IPS-18a (cell line): ENCODE results near the gene BORCS5.

ENCODE experiments used
- H3K27ac ChIP-seq: one replicate; pipeline ENCODE4 v1.5.1; 2013; ENCODE audit warnings: low read length
- H3K27me3 ChIP-seq: one replicate; pipeline ENCODE4 v1.6.1; 2013; ENCODE audit warnings: mild to moderate bottlenecking, low read length; ENCODE audit not compliant: control insufficient read depth, insufficient read depth
- H3K36me3 ChIP-seq: one replicate; pipeline ENCODE4 v1.6.1; 2013; ENCODE audit warnings: low read depth, low read length; ENCODE audit not compliant: control insufficient read depth
- H3K4me1 ChIP-seq: one replicate; pipeline ENCODE4 v1.6.1; 2013; ENCODE audit warnings: low read depth, low read length; ENCODE audit not compliant: control insufficient read depth
- H3K4me3 ChIP-seq: one replicate; pipeline ENCODE4 v1.5.1; 2013; ENCODE audit warnings: low read length
- H3K9ac ChIP-seq: one replicate; pipeline ENCODE4 v1.6.1; 2013; ENCODE audit warnings: mild to moderate bottlenecking, low read length, moderate library complexity
- H3K9me3 ChIP-seq: one replicate; pipeline ENCODE4 v1.6.1; 2013; ENCODE audit warnings: low read depth, low read length; ENCODE audit not compliant: control insufficient read depth

Gene BORCS5

GRCh38 chr12:12425616-12426015 is 68.7 kb downstream of the BORCS5 start:
- no peaks in the 10 kb centered on the region for H3K36me3 ChIP-seq
- H3K27ac ChIP-seq = no peak overlapping the region
- no peaks in the 10 kb centered on the region for H3K4me1 ChIP-seq
- no peak overlapping the region for H3K4me3 ChIP-seq
- peaks cover 3% of the 10 kb centered on the region for H3K9me3 ChIP-seq
- H3K27me3 ChIP-seq = no peaks in the 10 kb centered on the region
- H3K9ac ChIP-seq = no peak overlapping the region

DNA sequence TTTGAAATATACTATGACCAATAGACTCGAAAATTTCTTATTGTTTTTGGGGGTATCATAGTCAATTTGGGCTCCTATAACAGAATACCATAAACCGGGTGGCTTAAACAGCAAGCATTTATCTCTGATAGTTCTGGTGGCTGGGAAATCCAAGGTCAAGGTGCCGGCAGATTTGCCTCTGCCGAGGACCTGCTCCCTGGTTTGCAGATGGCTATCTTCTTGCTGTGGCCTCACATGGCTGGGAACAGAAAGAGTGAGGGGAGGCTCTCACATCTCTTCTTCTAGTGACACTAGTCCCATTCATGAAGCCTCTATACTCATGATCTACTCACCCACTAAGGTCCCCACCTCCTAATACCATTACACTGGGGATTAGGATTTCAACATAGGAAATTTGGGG is 70.7 kb downstream of the BORCS5 start:
- Histone ChIP-seq H3K27me3 (no peaks in the 10 kb centered on the region), H3K27ac (no peak overlapping the region), H3K36me3 (no peaks in the 10 kb centered on the region), H3K9ac (no peak overlapping the region), H3K4me3 (no peak overlapping the region), H3K4me1 (no peaks in the 10 kb centered on the region), H3K9me3 (peaks cover 3% of the 10 kb centered on the region)

- H3K36me3 ChIP-seq = no peaks in the 10 kb centered on the region
- no peak overlapping the region for H3K9ac ChIP-seq
- no peak overlapping the region for H3K27ac ChIP-seq
- no peaks in the 10 kb centered on the region for H3K27me3 ChIP-seq
- H3K4me1 ChIP-seq = no peaks in the 10 kb centered on the region
- H3K4me3 ChIP-seq = no peak overlapping the region
- peaks cover 3% of the 10 kb centered on the region for H3K9me3 ChIP-seq
These were observed 71.2 kb downstream of the BORCS5 start for GRCh38 chr12:12428047-12428446.

GRCh38 chr12:12428961-12429657 is 72.2 kb downstream of the BORCS5 start:
- Histone ChIP-seq H3K27me3 (no peaks in the 10 kb centered on the region), H3K27ac (no peak overlapping the region), H3K9ac (no peak overlapping the region), H3K4me1 (no peaks in the 10 kb centered on the region), H3K9me3 (no peaks in the 10 kb centered on the region), H3K4me3 (no peak overlapping the region), H3K36me3 (no peaks in the 10 kb centered on the region)

GRCh38 chr12:12432364-12432763 is 75.5 kb downstream of the BORCS5 start:
- no peaks in the 10 kb centered on the region for H3K36me3 ChIP-seq
- no peak overlapping the region for H3K9ac ChIP-seq
- H3K27ac ChIP-seq = no peak overlapping the region
- no peaks in the 10 kb centered on the region for H3K27me3 ChIP-seq
- no peaks in the 10 kb centered on the region for H3K4me1 ChIP-seq
- no peaks in the 10 kb centered on the region for H3K9me3 ChIP-seq
- H3K4me3 ChIP-seq = no peak overlapping the region

DNA sequence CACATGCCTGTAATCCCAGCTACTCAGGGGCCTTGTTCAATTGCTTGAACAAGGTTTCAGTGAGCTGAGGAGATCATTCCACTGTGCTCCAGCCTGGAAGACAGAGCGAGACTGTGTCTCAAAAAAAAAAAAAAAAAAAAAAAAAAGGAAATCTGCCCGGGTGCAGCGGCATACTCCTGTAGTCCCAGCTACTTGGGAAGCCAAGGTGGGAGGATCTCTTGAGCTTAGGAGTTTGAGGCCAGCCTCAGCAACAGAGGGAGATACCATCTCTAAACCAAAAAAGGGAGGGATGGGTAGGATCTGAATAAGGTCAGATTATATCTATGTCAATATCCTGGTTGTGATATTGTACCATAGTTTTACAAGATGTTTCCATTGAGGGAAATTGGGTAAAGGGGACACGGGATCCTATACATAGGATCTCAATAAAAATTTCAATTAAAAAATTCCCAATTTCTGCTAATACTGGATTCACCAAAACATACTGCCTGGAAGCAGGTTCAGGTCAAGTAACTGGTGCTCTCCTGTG is 76.4 kb downstream of the BORCS5 start:
- H3K27me3 ChIP-seq = no peaks in the 10 kb centered on the region
- H3K4me3 ChIP-seq = no peak overlapping the region
- no peak overlapping the region for H3K27ac ChIP-seq
- H3K4me1 ChIP-seq = no peaks in the 10 kb centered on the region
- H3K9me3 ChIP-seq = no peaks in the 10 kb centered on the region
- H3K36me3 ChIP-seq = no peaks in the 10 kb centered on the region
- H3K9ac ChIP-seq = no peak overlapping the region

DNA sequence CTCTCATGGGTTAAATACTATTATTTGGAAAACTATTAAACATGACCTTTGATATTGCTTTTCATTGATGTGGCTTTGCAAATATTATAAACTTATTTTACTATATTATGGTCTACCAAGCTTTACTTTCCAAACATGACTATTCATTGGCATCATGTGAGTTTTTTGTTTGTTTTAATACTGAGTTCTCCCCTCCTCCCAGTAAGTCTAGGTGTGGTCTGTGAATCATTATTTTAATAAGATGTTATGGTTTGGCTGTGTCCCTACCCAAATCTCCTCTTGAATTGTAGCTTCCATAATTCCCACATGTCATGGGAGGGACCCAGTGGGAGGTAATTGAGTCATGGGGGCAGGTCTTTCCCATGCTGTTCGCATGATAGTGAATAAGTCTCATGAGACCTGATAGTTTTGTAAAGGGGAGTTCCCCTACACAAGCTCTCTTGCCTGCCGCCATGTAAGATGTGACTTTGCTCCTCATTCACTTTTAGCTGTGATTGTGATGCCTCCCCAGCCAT is 80.0 kb downstream of the BORCS5 start:
- Histone ChIP-seq H3K4me3 (no peak overlapping the region), H3K9me3 (no peaks in the 10 kb centered on the region), H3K27ac (no peak overlapping the region), H3K4me1 (no peaks in the 10 kb centered on the region), H3K36me3 (no peaks in the 10 kb centered on the region), H3K27me3 (no peaks in the 10 kb centered on the region), H3K9ac (no peak overlapping the region)

DNA sequence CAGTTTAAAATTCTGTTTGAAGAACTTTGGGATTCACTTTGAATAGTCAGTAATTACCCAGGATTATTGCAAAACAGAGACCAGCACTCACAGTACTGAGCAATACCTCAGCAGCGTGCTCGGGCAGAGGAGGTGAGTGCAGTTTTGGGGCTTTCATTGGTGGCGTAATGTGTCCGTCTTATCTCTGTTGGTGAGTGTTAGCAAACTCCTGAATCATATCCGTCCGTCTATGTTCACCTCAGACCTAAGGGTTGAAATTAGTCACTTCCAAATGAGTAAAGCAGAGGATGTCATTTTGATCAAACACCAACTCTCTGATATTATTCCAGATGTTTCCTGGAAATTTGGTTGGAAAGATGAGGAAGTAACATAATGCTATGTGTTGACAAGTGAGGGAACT is 82.8 kb downstream of the BORCS5 start:
- Histone ChIP-seq H3K27me3 (no peaks in the 10 kb centered on the region), H3K36me3 (no peaks in the 10 kb centered on the region), H3K4me1 (no peaks in the 10 kb centered on the region), H3K9ac (no peak overlapping the region), H3K9me3 (no peaks in the 10 kb centered on the region), H3K27ac (no peak overlapping the region), H3K4me3 (no peak overlapping the region)

DNA sequence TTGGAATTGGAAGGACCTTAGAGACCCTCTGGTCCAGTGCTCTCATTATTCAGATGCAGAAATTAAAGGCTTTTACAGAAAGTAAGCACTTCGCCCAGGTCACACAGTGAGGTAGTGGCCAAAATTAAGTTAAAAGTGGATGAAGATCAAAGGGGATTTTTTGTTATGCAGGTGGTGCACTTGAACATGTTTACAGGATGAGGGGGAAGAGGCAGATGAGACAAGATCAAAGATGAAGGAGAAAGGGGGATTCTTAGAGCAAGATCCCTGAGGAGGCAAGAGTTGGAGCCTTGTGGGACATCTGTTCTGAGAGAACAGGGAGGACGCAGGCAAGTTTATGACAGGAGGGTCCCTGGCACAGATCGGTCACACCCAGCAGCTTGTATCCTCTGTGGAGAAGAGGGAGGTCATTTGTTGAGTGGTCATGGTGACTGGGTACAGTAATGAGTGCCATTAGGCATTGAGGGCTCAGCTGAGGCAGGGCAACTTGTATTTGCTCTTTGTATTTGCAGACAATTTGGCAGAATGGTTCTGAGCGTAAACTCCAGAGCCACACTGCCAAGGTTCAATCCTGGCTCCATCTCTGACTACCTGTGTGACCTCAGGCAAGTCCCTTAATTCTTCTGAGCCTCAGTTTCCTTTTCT is 84.0 kb downstream of the BORCS5 start:
- Histone ChIP-seq H3K4me1 (no peaks in the 10 kb centered on the region), H3K9me3 (no peaks in the 10 kb centered on the region), H3K27ac (no peak overlapping the region), H3K9ac (no peak overlapping the region), H3K27me3 (no peaks in the 10 kb centered on the region), H3K36me3 (no peaks in the 10 kb centered on the region), H3K4me3 (no peak overlapping the region)

GRCh38 chr12:12441429-12441807 is 84.5 kb downstream of the BORCS5 start:
- Histone ChIP-seq H3K9me3 (no peaks in the 10 kb centered on the region), H3K4me3 (no peak overlapping the region), H3K4me1 (no peaks in the 10 kb centered on the region), H3K36me3 (no peaks in the 10 kb centered on the region), H3K27me3 (no peaks in the 10 kb centered on the region), H3K9ac (no peak overlapping the region), H3K27ac (no peak overlapping the region)

- Histone ChIP-seq H3K4me1 (peaks cover 5% of the 10 kb centered on the region), H3K27ac (no peak overlapping the region), H3K27me3 (no peaks in the 10 kb centered on the region), H3K4me3 (no peak overlapping the region), H3K9me3 (no peaks in the 10 kb centered on the region), H3K9ac (no peak overlapping the region), H3K36me3 (no peaks in the 10 kb centered on the region)
These were observed 85.1 kb downstream of the BORCS5 start for GRCh38 chr12:12441843-12442461.
